KOPT-K1 (cell line): ENCODE measurements around the gene MAML2.

Experiments
- H3K27ac ChIP-seq: fragments of 200-600 bp; sonication (generic); 2 replicates; pipeline ENCODE4 v1.5.1; 2016; ENCODE audit warnings: antibody characterized with exemption, mild to moderate bottlenecking, low read depth, low read length; ENCODE audit not compliant: poor library complexity, severe bottlenecking
- H3K36me3 ChIP-seq: fragments of 200-600 bp; sonication (generic); 2 replicates; pipeline ENCODE4 v1.5.1; 2017; ENCODE audit warnings: antibody characterized with exemption, mild to moderate bottlenecking, low read length, moderate library complexity; ENCODE audit not compliant: insufficient read depth
- H3K9me3 ChIP-seq: fragments of 200-600 bp; sonication (generic); 2 replicates; pipeline ENCODE4 v1.5.1; 2017; ENCODE audit warnings: antibody characterized with exemption, low read length, mild to moderate bottlenecking; ENCODE audit not compliant: insufficient read depth, poor library complexity, severe bottlenecking

Gene MAML2

DNA sequence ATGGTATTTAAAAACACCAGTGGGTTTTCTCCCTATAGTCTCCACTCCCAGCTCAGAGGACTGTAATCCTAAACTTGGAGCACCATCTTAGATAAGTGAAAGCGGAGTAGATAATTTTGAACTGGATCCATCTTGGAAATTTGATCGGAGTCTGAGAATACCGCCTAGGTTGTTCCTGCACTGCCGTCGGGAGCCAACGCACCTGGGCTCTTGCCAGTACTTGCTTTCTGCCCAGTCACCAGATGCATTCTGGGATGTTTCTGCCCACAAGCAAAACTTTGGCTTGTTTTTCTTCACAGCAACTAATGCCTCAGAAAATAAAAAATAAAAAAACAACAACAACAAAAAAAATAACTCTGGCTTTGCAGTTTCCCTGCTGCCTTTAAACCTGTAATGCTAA lies 306.1 kb downstream of the MAML2 start:
- no peak overlapping the region for H3K27ac ChIP-seq

DNA sequence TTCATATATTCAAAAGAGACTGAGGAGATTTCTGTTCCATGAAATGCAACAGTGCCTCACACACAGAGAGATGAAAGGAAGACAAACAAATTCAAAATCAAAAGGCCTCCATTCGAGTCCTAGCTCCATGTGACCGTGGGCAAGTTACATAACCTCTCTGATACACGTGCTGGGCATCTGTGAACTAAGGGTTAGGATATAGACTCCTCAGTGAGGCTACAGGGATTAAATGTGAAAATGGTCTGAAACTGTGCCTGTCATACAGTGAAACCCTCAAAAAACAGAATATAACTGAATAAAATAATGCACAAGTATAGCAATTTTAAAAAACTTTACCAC lies 307.3 kb downstream of the MAML2 start:
- Histone ChIP-seq H3K9me3 (no peaks in the 10 kb centered on the region), H3K36me3 (no peaks in the 10 kb centered on the region), H3K27ac (no peak overlapping the region)

More for the DNA sequence above, 306.1 kb downstream of the MAML2 start:
- H3K36me3 ChIP-seq: no peaks in the 10 kb centered on the region
- no peaks in the 10 kb centered on the region for H3K9me3 ChIP-seq

DNA sequence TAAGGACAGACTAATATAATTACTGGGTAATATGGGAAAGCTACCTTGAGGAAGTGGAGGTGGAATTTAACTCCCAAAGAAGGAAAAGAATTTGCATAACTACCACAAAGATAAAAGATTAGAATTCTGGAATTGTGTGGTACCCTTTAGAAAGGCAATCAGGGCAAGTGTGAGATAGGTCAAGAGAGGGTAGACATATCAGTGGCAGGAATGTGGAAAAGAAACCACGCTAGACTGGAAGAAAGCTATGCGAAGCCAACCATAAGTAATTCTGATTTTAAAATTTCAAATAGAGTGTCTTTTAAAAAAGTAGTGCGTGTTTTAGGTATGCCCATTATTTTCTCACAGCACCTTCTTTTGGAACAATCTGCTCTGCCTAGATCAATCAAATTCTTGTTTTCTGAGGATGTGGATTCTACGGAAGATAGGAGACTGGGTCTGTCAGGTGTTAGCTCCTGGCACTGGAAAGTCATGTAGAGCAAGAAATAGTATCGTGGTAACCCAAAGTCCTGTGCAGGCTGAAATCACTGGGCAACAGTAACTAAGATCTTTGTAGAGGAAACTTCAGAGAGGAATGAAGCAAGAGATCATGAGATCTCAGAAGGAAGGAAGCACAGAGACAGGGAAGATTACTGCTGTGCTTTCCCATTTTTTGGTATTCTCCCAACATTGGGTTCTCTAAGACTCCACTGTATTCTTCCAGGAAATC lies 307.8 kb downstream of the MAML2 start:
- H3K36me3 ChIP-seq: no peaks in the 10 kb centered on the region
- H3K9me3 ChIP-seq: no peaks in the 10 kb centered on the region
- no peak overlapping the region for H3K27ac ChIP-seq

DNA sequence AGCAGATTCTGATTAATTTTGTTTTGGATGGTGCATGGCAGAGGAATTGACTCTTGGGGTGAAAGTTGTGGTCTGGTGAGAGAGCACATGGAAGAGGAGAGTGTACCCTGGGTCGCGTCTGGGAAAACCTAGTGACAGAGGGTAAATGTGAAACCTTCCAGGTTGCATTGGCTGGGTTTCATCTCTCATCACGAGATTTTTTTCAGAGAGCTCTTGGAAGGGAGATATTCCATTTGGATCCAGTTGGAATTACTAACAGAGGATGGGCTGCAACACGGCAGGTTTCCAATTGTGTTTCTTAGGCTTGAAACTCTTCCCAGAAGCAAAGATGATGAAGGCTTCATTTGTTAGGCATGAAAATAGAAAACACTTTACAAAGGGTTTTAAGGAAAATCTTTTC lies 309.4 kb downstream of the MAML2 start:
- no peak overlapping the region for H3K27ac ChIP-seq
- no peaks in the 10 kb centered on the region for H3K9me3 ChIP-seq
- H3K36me3 ChIP-seq: no peaks in the 10 kb centered on the region

DNA sequence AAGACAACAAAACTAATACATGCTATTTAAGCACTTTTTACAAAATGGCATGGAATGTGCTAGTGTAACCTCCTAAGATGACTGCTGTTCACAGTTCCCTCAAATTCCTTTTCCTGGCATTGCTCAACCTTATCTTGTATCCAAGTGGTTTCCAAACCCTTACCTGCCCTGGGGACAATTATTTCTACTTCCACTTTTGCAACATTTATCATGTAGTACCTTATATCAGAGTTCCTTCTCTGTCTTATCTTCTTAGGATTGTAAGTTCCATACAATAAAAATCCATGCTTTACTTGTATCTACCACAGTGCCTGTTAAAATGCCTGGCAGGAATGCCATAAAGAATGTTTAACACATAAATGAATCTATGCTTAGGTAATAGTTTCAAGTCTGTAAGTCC lies 309.9 kb downstream of the MAML2 start:
- no peaks in the 10 kb centered on the region for H3K9me3 ChIP-seq
- no peaks in the 10 kb centered on the region for H3K36me3 ChIP-seq
- H3K27ac ChIP-seq: no peak overlapping the region

DNA sequence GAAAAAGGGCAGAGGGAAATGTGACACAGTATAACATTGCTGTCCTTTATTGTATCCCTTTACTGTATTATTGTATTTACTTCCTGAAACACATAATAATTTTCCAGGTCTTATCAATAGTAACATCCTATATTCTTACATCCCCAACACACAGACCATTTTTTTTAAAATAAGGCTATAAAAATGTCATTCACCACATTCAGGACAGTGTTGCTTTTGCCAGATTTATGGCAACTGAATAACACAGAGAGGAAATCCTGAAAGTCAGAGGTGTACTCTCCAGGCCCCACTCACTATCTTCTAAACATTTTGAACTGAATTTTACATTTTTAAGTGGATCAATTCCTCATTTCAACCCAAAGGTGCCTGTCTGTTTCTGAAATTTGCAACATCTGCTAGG lies 314.2 kb downstream of the MAML2 start:
- Histone ChIP-seq H3K36me3 (no peaks in the 10 kb centered on the region), H3K9me3 (no peaks in the 10 kb centered on the region), H3K27ac (no peak overlapping the region)

DNA sequence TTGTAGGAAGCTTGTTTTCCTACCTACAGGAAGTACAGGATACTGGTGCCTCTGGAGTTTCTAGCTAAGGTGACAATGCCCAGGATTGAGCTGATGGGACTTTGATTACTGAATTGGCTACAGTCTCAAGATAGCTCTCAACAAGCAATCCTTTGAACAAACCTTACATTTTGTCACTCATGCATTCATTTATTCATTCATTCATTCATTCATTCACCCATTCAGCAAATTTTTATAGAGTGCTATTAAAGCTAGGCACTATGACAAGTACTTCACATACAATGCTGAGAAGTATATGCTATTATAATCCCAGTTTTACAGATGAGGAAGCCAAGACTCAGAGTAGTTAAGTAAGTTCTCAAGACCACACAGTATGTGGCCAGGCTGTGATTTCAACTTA lies 316.0 kb downstream of the MAML2 start:
- Histone ChIP-seq H3K27ac (no peak overlapping the region), H3K9me3 (no peaks in the 10 kb centered on the region), H3K36me3 (no peaks in the 10 kb centered on the region)

DNA sequence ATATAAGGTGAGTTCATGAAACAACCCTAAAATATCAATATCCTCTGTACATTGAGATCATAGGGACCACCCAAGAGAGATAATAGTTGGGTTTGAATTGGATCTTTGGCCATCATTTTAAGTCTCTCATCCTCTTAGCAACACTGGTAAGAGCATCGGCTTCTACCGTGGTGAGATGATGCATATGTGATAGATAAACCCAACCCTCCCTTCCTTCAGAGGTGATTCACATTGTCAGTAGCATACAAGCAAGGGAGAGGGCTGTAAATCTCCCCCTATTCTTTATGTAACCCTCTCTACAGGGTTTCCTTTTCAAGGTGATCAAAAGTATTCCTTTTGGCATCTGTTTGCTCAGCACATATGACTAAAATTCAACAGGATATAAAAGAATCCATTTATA lies 316.7 kb downstream of the MAML2 start:
- no peaks in the 10 kb centered on the region for H3K36me3 ChIP-seq

DNA sequence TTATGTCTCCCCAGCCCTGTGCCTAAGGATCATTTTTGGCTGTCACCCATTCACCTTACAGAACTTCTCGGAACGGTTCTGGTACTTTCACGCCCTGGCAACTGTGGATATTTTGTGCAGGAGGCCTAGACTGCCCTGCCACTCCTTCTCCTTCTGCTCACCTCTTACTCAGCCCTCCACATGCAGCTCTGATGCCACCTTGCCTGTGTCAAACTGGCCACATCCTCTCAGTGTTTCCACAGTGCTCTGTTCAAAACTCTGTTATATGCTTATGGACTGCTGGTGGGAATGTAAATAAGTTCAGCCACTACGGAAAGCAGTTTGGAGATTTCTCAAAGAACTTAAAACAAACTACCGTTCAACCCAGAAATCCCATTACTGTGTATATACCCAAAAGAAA lies 318.3 kb downstream of the MAML2 start:
- no peaks in the 10 kb centered on the region for H3K36me3 ChIP-seq
- no peaks in the 10 kb centered on the region for H3K9me3 ChIP-seq
- H3K27ac ChIP-seq: no peak overlapping the region

More for the DNA sequence above, 316.7 kb downstream of the MAML2 start:
- H3K27ac ChIP-seq: no peak overlapping the region
- no peaks in the 10 kb centered on the region for H3K9me3 ChIP-seq

DNA sequence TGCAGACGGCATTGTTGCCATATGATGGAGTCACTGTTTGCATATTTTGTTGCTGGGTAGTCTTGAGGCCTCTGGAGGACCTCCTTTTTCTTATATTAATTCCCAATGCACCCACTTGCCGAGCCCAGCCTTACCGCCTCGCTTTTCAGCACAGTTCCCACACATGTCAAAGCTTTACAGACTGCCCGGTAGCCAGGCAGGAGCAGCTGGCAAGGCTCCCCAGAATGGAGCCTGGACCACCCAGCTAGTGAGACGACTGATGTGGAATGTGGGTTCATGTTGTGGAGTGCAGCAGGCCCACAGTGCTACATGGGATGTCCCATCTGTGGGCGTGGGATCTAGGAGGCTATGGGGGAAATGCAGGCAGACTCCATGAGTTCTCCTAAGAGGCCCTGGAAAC lies 319.7 kb downstream of the MAML2 start:
- no peak overlapping the region for H3K27ac ChIP-seq
- no peaks in the 10 kb centered on the region for H3K9me3 ChIP-seq
- H3K36me3 ChIP-seq: no peaks in the 10 kb centered on the region

DNA sequence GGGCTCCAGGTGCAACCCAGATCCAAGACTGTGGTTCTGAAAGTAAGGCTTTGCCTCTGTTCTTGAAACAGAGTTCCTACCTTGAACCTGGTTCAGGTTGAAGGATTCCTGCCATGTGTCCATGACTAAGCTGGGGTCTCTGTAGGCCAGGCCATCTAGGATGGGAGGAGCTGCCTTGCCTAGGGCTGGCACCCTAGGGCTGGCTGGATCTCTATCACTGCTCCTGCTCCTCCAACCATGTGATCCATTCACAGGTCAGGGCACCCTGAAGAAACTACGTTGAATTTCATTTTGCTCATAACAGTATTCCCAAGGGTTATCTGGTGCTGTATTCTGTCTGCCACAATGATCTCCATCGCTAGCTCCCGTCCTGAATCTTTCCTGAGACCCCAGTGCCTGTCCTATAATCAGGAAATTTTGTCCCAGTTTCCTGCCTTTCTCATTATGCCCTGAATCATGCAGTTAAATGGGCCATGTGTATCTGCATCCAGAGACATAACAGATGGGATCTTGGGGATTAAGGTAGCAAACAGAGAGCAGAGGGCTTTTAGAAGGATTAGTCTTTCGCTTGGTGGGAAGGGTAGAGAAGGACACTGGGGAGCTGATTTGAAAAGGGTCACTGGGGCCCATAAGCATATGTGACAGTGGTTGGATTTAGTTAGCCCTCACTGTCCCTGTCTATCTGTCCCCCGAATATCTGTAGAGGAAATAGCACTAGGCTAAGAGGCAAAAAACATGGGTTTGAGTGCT lies 320.9 kb downstream of the MAML2 start:
- Histone ChIP-seq H3K36me3 (no peaks in the 10 kb centered on the region), H3K27ac (no peak overlapping the region), H3K9me3 (no peaks in the 10 kb centered on the region)

DNA sequence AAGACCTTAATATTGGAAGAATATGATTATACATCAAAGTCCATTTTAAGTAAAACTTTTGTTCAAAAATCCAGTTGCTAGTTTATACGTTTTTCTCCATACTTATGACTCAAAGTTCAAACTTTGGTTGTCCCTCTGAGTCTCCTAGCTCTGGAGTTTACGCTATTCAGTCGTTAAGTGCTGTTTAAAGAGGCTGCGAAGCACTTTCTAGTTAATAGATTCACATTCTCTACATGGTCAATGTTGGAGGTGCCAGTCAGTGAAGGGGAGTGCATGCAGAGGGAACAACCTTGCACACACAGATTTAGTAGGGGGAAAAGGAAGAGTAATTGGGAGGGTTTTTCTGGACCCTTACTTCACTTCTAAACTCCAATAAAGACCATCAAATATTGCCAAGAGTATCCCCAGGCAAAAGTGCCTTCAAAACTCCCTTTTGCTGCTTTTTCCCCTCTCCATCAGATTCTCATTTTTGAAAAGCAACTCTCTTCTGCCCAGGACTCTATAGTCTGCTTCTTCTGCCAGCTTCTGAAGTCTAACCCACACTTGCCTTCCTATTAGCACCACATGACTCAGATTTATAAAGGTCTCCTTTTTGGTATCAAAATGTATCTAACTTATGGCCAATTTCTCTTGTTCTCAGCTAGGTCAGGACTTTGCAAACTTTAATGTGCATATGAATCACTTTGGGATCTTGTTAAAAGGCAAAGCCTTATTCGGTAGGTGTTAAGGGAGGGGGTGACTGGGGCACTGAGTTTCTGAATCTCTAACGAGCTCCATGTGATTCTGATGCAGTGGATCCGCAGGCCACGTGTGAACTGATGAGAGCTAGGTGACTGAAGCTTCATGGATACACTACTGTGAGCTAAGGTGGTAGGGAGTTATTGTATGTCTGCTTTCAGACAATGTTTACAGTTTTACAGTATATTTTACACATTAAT lies 322.9 kb downstream of the MAML2 start:
- H3K27ac ChIP-seq: no peak overlapping the region
- no peaks in the 10 kb centered on the region for H3K9me3 ChIP-seq
- H3K36me3 ChIP-seq: no peaks in the 10 kb centered on the region

DNA sequence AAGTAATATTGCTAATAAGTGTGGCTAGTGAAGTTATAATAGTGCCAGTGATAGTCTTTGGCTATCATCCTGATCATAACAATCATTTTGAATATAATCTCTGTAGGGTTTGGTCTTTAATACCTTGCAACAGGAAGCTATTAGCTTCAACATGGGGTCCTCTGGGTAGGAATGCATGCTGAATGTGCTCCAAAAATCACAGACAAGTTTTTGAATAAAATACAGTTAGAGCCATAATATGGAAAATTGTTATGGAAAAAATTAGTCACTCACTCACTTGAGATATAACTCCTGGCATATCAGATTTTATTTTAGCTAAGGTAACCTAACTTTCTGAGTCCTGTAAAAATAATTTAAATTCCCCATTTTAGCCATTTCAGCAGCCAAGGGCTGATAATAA lies 323.7 kb downstream of the MAML2 start:
- Histone ChIP-seq H3K9me3 (no peaks in the 10 kb centered on the region), H3K27ac (no peak overlapping the region), H3K36me3 (no peaks in the 10 kb centered on the region)

DNA sequence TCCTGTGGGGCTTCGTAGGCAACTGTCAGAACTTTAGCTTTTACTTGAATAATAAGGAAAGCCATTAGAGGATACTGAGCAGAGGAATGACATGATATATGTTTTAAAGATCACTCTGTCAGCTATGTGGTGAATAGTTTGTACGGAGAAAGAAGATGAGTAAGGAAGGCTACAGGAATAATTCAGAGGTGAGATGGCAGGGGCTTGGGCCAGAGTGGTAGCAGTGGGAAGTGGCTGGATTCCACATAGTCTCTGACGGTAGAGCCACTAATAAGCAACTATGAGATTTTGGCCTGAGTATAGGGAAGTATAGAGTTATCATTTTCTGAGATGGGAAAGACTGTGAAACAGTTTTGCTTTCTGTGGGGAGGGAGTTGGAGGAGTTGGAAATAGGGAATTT lies 325.1 kb downstream of the MAML2 start:
- no peaks in the 10 kb centered on the region for H3K9me3 ChIP-seq
- no peak overlapping the region for H3K27ac ChIP-seq
- H3K36me3 ChIP-seq: no peaks in the 10 kb centered on the region

DNA sequence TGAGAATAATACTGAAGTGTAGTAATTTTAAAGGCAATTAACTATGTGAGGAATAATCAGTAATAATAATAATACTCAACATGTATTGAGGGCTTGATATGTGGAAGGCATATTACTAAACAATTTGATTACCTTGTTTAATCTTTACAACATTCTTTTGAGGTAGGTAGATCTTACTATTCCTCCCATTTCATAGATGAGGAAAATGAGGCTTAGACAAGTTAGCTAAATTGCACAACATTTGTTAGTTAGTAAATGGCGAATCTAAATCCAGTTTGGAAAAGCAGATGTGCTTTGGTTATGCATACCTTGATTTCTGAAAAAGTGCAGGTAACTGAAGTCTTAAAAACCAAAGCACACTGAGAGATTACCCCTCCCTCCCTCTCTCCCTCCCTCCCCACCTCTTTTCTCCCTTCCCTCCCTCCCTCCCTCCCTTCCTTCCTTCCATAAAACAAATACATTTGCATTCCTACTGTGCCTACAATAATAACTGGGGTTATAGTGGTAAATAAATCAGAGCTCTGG lies 326.0 kb downstream of the MAML2 start:
- Histone ChIP-seq H3K27ac (no peak overlapping the region), H3K9me3 (no peaks in the 10 kb centered on the region), H3K36me3 (no peaks in the 10 kb centered on the region)
